HepG2 (cell line): Measurements from ENCODE around the gene PLEKHA6. TPM values are rescaled to one million over a fixed set of nuclear protein-coding genes. Genes with fewer than 3 reads are reported as not detected.
A peak's percentile ranks its signal among the peaks of the same experiment; 100 is the strongest.

Source experiments
- CEBPB ChIP-seq: IDR thresholded peaks from 2 replicates; pipeline ENCODE4 v1.6.1; 2011; ENCODE audit warnings: low read depth, low read length, improper control_type of control experiment, borderline replicate concordance
- MED1 ChIP-seq: sonication (generic); formaldehyde crosslinking; IDR thresholded peaks from 2 replicates; pipeline ENCODE4 v1.4.0; 2020; ENCODE audit warnings: missing genetic modification reagents
- PHF8 ChIP-seq: sonication (generic); formaldehyde crosslinking; IDR thresholded peaks from 2 replicates; pipeline ENCODE4 v1.5.0; 2020; ENCODE audit warnings: missing genetic modification reagents
- RBM22 ChIP-seq: fragments of 200-400 bp; formaldehyde crosslinking; optimal IDR thresholded peaks from 2 replicates; pipeline ENCODE3; 2017; ENCODE audit warnings: mild to moderate bottlenecking, low read length, moderate library complexity
- RXRA ChIP-seq: sonication (generic); formaldehyde crosslinking; IDR thresholded peaks from 2 replicates; pipeline ENCODE4 v1.5.1; 2020; ENCODE audit warnings: missing genetic modification reagents
- SIN3B ChIP-seq: fragments of 150-350 bp; IDR thresholded peaks from 2 replicates; pipeline ENCODE4 v1.6.1; 2014; ENCODE audit warnings: low read length
- SIX1 ChIP-seq: sonication (generic); formaldehyde crosslinking; IDR thresholded peaks from 2 replicates; pipeline ENCODE4 v1.4.0; 2020; ENCODE audit warnings: missing genetic modification reagents, borderline replicate concordance
- TBX2 ChIP-seq: sonication (generic); formaldehyde crosslinking; IDR thresholded peaks from 2 replicates; pipeline ENCODE4 v1.5.0; 2020; ENCODE audit warnings: missing genetic modification reagents, mild to moderate bottlenecking, borderline replicate concordance
- ZNF207 ChIP-seq: fragments of 450-650 bp; IDR thresholded peaks from 2 replicates; pipeline ENCODE4 v1.6.1; 2016; ENCODE audit warnings: antibody characterized with exemption, borderline replicate concordance
- ZNF337 ChIP-seq: sonication (generic); formaldehyde crosslinking; IDR thresholded peaks from 2 replicates; pipeline ENCODE4 v1.5.1; 2020; ENCODE audit warnings: missing genetic modification reagents, low read depth, mild to moderate bottlenecking, borderline replicate concordance
- ZNF605 ChIP-seq: sonication (generic); formaldehyde crosslinking; IDR thresholded peaks from 2 replicates; pipeline ENCODE4 v1.8.0; 2022; ENCODE audit warnings: mild to moderate bottlenecking, missing genetic modification reagents
- ZNF720 ChIP-seq: sonication (generic); formaldehyde crosslinking; IDR thresholded peaks from 2 replicates; pipeline ENCODE4 v1.4.0; 2020; ENCODE audit warnings: missing genetic modification reagents
- ZNF737 ChIP-seq: sonication (generic); formaldehyde crosslinking; IDR thresholded peaks from 2 replicates; pipeline ENCODE4 v1.5.0; 2020; ENCODE audit warnings: missing genetic modification reagents, mild to moderate bottlenecking, borderline replicate concordance
- polyA plus RNA-seq, 8 experiments: library from polyadenylated mRNA; depleted of rRNA in 3 of 8; stranded (reverse) in 7 of 8; unstranded in 1 of 8; fragments of >200 nt; fragmentation: Illumina TruSeq in 4 of 8; extraction: Trizol in 4 of 8; gene quantifications; 2 replicates each; pipeline versions ENCODE4 v1.2.1 to v1.2.3, GENCODE V29; 2011 to 2016; ENCODE audit warnings: low read depth in 4 of 8, missing spikeins in 1 of 8, mixed read lengths in 1 of 8; ENCODE audit not compliant: insufficient read depth in 1 of 8
- total RNA-seq, 5 experiments: library from RNA; depleted of rRNA; stranded (reverse); fragments of >200 nt; fragmentation: Illumina TruSeq; extraction: Trizol; gene quantifications; 2 replicates each; pipeline ENCODE4 v1.2.3, GENCODE V29; 2016; ENCODE audit warnings: low read depth in 1 of 5
- TF ChIP-seq, protein P1 (sequence below): sonication (generic); formaldehyde crosslinking; conservative IDR thresholded peaks from 2 replicates; pipeline ENCODE4 v1.4.0; 2020; ENCODE audit warnings: missing genetic modification reagents
- TF ChIP-seq, protein P2 (sequence below): sonication (generic); formaldehyde crosslinking; IDR thresholded peaks from 2 replicates; pipeline ENCODE4 v1.8.1; 2023; ENCODE audit warnings: mild to moderate bottlenecking, missing genetic modification reagents, borderline replicate concordance
- TF ChIP-seq, protein P3 (sequence below): sonication (generic); formaldehyde crosslinking; IDR thresholded peaks from 2 replicates; pipeline ENCODE4 v1.4.0; 2020; ENCODE audit warnings: missing genetic modification reagents, borderline replicate concordance
- TF ChIP-seq, protein P4 (sequence below): IDR thresholded peaks from 2 replicates; pipeline ENCODE4 v1.6.1; 2016; ENCODE audit warnings: missing compliant biosample characterization, missing genetic modification reagents, borderline replicate concordance
- TF ChIP-seq, protein P5 (sequence below): IDR thresholded peaks from 2 replicates; pipeline ENCODE4 v1.6.1; 2018; ENCODE audit warnings: missing genetic modification reagents, mild to moderate bottlenecking, missing compliant biosample characterization
- TF ChIP-seq, protein P6 (sequence below): sonication (generic); formaldehyde crosslinking; IDR thresholded peaks from 2 replicates; pipeline ENCODE4 v1.9.0; 2021; ENCODE audit warnings: missing genetic modification reagents, borderline replicate concordance
- TF ChIP-seq, protein P7 (sequence below): sonication (generic); formaldehyde crosslinking; IDR thresholded peaks from 2 replicates; pipeline ENCODE4 v1.4.0; 2020; ENCODE audit warnings: mild to moderate bottlenecking, low read depth, missing genetic modification reagents

PLEKHA6 gene
- total and polyA plus RNA-seq, 2 of the 13 experiments (the other 11 are each of a cell fraction or from before 2014, with no cell fraction given), result 5.3 to 11.4 TPM

DNA sequence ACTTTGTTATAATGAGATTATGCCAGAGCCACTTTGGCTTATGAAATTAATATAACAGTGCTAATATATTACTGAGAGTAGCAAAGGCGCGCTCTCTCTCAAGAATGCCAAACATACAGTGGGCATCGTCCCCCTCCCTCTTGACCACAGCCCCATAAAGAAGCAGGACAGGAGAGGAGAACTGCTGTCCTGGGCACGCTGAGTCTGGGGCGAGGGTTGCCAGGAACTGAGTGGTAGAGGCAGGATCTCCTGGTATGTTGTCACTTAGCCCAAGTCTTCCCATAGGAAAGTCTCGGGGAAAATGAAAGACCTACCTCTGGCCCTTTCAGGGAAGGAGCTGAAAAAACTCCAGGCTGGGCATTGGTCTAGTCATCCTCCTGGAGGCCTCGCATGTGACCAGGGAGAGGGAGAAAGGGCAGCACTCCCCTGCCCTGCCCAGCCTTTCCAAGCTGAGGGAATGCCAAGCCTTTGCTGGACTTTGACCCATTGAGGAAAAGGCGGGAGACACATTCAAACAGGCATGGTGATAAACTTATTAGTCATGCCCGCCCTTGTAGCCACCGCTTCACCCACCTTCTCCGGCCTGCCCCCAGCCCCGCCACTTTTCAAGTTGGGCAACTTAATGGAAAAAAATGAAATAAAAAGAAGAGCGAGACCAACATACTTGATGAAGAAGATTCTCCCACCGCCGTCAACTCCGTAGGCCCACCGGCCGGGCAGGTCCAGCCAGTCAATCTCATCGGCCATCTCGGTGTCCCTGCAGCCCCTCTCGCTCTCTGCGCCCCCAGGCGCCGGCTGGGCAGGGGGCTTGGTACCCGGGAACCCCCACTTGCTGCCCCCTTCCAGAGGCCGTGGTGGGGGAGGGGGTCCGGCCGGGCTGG lies 17.4 kb upstream of the PLEKHA6 start (continued):
- TF ChIP-seq SIN3B (no peak), SIX1 (CRISPR knock-in tag) (no peak), ZNF737 (CRISPR knock-in tag) (no peak), RXRA (CRISPR knock-in tag) (no peak), PHF8 (CRISPR knock-in tag) (no peak; the same call in 1 of the 2 replicates), MED1 (CRISPR knock-in tag) (no peak), TBX2 (peak; percentile 2; the same call in 1 of the 2 replicates), ZNF207 (no peak), ZNF720 (no peak), CEBPB (no peak), ZNF337 (CRISPR knock-in tag) (no peak), RBM22 (no peak), ZNF605 (CRISPR knock-in tag) (no peak)
- TF ChIP-seq, protein P1, sequence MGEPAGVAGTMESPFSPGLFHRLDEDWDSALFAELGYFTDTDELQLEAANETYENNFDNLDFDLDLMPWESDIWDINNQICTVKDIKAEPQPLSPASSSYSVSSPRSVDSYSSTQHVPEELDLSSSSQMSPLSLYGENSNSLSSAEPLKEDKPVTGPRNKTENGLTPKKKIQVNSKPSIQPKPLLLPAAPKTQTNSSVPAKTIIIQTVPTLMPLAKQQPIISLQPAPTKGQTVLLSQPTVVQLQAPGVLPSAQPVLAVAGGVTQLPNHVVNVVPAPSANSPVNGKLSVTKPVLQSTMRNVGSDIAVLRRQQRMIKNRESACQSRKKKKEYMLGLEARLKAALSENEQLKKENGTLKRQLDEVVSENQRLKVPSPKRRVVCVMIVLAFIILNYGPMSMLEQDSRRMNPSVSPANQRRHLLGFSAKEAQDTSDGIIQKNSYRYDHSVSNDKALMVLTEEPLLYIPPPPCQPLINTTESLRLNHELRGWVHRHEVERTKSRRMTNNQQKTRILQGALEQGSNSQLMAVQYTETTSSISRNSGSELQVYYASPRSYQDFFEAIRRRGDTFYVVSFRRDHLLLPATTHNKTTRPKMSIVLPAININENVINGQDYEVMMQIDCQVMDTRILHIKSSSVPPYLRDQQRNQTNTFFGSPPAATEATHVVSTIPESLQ, result no peak
- TF ChIP-seq, protein P2, sequence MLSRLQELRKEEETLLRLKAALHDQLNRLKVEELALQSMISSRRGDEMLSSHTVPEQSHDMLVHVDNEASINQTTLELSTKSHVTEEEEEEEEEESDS (CRISPR knock-in tag), result no peak
- TF ChIP-seq, protein P3, sequence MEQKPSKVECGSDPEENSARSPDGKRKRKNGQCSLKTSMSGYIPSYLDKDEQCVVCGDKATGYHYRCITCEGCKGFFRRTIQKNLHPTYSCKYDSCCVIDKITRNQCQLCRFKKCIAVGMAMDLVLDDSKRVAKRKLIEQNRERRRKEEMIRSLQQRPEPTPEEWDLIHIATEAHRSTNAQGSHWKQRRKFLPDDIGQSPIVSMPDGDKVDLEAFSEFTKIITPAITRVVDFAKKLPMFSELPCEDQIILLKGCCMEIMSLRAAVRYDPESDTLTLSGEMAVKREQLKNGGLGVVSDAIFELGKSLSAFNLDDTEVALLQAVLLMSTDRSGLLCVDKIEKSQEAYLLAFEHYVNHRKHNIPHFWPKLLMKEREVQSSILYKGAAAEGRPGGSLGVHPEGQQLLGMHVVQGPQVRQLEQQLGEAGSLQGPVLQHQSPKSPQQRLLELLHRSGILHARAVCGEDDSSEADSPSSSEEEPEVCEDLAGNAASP (CRISPR knock-in tag), result no peak
- TF ChIP-seq, protein P4, sequence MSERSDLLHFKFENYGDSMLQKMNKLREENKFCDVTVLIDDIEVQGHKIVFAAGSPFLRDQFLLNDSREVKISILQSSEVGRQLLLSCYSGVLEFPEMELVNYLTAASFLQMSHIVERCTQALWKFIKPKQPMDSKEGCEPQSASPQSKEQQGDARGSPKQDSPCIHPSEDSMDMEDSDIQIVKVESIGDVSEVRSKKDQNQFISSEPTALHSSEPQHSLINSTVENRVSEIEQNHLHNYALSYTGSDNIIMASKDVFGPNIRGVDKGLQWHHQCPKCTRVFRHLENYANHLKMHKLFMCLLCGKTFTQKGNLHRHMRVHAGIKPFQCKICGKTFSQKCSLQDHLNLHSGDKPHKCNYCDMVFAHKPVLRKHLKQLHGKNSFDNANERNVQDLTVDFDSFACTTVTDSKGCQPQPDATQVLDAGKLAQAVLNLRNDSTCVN (CRISPR knock-in tag), result no peak
- TF ChIP-seq, protein P5, sequence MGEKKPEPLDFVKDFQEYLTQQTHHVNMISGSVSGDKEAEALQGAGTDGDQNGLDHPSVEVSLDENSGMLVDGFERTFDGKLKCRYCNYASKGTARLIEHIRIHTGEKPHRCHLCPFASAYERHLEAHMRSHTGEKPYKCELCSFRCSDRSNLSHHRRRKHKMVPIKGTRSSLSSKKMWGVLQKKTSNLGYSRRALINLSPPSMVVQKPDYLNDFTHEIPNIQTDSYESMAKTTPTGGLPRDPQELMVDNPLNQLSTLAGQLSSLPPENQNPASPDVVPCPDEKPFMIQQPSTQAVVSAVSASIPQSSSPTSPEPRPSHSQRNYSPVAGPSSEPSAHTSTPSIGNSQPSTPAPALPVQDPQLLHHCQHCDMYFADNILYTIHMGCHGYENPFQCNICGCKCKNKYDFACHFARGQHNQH (CRISPR knock-in tag), result no peak; the same call in 1 of the 2 replicates
- TF ChIP-seq, protein P6, sequence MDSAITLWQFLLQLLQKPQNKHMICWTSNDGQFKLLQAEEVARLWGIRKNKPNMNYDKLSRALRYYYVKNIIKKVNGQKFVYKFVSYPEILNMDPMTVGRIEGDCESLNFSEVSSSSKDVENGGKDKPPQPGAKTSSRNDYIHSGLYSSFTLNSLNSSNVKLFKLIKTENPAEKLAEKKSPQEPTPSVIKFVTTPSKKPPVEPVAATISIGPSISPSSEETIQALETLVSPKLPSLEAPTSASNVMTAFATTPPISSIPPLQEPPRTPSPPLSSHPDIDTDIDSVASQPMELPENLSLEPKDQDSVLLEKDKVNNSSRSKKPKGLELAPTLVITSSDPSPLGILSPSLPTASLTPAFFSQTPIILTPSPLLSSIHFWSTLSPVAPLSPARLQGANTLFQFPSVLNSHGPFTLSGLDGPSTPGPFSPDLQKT, result no peak
- TF ChIP-seq, protein P7, sequence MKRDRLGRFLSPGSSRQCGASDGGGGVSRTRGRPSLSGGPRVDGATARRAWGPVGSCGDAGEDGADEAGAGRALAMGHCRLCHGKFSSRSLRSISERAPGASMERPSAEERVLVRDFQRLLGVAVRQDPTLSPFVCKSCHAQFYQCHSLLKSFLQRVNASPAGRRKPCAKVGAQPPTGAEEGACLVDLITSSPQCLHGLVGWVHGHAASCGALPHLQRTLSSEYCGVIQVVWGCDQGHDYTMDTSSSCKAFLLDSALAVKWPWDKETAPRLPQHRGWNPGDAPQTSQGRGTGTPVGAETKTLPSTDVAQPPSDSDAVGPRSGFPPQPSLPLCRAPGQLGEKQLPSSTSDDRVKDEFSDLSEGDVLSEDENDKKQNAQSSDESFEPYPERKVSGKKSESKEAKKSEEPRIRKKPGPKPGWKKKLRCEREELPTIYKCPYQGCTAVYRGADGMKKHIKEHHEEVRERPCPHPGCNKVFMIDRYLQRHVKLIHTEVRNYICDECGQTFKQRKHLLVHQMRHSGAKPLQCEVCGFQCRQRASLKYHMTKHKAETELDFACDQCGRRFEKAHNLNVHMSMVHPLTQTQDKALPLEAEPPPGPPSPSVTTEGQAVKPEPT (CRISPR knock-in tag), result no peak
